HuH-7.5 (cell line): ENCODE measurements around the gene BFSP2.

Experiments
- DNase-seq: peaks from one replicate; pipeline ENCODE4 v3.0.0; 2011; ENCODE audit warnings: low spot score

BFSP2 gene

DNA sequence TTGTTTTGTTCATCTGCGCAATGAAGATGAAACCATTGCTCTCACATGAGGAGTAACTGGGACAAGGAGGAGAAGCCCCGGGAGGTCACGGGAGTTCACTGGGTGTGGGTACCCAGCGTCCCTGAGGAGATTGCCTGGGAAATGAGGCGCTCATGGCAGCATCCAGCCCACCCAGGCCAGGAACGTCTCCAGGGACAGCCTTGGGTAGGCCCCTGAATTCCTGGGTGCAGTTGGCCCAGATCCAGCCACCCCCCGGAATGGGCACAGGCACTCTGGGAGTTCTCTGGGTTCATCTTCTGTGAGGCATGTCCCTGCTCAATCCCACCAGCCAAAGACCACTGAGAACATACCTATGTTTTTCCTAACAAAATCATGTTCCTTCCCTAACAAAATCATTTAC, 18.5 kb downstream of the BFSP2 start:
- DNase-seq: no peak

GRCh38 chr3:133419151-133419909, 19.5 kb downstream of the BFSP2 start:
- no peak for DNase-seq

DNA sequence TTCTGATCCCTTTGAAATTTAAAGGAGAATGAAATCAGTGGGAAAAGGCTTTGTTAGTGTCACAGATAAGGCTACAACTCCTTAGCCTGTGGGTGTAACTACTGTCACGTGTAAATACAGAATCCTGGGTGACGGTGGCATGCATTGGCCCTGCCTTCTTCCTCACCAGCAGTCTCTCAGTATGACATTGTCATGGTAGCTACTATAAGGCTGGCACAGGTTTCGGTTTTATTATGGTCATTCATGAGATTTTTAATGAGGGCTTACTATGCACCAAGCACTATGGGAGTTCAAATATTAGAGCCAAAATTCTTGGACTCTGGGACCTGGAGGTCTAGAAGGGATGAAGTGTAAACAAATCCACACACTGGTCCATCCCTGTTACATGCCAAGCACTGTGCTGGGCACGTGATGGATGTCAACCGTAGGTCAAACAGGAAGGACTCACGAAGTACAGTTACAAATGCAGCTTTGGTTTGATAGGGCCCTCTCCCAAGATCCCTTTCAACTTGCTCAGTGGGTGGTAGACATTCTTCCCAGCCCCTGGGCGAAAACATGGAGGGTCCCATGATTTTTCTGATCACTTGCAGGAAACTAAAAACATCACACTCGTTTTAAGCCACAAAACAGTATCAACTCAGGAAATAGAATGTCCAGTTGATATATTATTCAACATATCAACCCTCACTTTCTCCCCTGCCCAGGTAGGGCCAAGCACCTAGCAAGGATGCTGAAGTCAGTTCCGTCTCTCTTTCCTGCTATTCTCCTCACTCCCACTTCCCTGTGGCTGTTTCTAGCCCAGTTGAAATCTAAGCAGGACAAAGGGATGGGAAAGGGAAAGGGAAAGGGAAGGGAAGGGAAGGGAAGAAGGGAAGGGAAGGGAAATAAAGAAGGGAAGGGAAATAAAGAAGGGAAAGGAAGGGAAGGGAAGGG, 25.3 kb downstream of the BFSP2 start:
- no peak for DNase-seq

GRCh38 chr3:133425898-133426297, 26.0 kb downstream of the BFSP2 start:
- DNase-seq: no peak

DNA sequence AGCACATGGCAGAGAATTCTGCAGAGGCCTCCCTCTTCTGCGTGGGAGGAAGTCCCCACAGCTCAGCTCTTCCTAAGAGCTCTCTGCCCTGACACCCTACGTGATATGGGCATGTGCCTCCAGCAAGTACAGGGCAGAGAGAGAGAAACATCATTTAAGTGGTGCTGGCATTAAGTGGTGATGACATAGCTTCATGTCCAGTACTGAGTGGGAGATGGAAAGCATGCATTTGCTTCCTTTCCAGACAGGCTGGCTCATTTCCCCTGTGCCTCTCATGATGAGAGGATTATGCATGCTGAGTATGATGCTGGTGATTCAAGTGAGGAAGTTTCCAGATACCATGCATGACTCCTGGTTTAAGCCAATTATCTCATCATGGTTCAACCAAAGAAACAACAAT, 26.9 kb downstream of the BFSP2 start:
- no peak for DNase-seq

- no peak for DNase-seq
Observed at GRCh38 chr3:133428552-133428951, 28.7 kb downstream of the BFSP2 start.

DNA sequence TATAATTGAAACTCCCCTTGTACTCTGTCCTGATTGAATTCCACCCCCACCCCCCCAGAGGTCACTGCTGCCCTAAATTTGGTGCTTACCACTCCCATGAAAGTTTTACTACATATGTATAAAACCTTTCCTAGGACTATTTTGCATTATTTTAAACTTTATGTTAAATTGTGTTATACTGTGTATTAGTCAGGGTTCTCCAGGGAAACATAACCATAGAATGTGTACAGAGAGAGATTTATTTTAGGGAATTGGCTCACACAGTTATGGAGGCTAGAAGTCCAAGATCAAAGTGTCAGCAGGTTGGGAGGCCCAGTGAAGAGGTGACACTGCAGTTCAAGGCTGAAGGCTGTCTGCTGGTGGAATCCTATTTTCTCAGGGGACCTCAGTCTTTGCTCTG, 29.2 kb downstream of the BFSP2 start:
- DNase-seq: no peak

- no peak for DNase-seq
Observed at GRCh38 chr3:133439563-133439962, 39.7 kb downstream of the BFSP2 start.

DNA sequence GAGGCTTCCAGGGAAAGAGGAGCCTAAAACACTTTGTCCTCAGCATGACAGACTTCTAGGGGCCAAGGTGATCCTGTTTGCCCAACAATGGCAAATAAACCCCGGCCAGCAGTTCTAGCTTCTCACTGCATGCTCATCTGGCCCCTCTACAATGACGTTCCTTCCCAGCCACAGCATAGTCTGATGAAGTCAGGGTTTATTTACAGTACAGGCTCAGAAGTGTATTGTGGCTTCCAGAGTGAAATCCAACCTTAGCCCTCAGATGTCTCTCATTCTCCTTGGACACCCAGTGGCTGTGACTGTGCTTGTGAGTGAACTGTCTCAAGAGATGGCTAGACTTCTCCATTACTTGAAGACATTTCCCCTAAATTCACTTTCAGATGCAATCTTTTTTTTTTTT, 40.8 kb downstream of the BFSP2 start:
- DNase-seq: no peak

GRCh38 chr3:133441867-133442270, 42.0 kb downstream of the BFSP2 start:
- no peak for DNase-seq

DNA sequence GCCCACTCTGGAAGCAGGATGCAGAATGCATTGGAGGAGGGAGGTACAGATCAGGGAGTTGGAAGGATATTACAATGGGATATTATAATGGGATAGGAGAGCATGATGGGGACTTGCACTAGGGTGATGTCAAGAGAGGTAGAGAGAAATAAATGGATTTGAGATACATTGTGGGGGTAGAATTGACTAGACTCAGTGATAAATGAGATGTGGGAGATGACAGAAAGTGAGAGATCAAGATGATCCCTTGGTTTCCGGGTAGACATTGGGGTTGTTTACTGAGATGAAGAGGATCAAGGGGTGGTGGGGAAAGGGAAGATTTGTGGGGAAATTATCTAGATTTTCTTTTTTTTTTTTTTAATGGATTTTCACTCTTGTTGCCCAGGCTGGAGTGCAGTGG, 42.7 kb downstream of the BFSP2 start:
- no peak for DNase-seq

DNA sequence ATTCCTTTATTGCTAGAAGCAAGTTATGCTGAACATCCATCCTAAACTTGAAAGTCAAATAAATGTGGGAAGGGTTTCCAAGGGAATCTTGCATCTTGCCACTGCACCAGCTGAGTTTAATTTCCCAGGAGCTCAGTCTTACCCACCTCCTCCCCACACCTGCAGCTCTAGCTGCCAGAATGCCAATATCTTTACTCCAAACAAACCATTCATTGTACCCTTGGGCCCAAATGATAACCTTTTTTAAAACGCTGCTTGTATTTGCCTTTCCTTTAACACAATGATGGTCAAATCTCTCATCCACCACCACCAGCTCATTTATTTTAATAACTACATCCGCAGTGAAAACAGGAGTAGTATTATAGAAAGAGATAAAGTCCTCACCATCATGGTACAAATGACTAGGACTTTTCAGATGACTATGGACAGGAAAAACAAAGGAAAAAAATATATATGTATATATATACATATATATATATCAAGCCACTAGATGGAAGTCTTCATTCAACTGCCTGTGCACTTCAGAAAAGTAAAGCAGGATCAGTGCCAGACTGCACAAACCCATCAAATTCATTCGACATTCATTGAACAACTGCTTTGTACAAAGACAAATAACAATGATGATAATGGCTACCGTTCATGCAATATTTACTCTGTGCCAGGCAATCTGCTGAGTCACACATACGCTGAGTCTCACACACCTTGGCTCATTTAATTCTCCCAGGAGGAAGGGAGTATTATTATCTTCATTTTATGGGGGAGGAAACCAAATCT, 44.0 kb downstream of the BFSP2 start:
- DNase-seq: no peak

GRCh38 chr3:133444423-133444774, 44.5 kb downstream of the BFSP2 start:
- no peak for DNase-seq

DNA sequence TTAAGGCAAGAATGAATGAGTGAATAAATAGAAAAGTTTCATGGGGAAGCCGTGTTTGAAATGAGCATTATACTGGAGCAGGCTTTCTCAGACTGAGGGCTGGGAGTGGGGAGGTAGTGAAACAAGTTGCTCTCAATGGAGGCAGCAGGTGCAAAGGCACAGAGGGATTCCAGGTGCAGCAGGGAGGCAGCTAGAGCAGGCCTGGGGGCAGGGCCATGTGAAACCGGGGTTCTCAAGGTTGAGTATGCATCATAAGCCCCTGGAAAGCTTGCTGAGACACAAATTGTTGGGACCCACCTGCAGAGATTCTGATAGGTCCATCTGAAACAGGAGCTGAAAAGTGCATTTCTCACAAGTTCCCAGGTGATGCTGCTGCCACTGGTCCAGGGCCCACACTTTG, 45.3 kb downstream of the BFSP2 start:
- no peak for DNase-seq

- DNase-seq: no peak
Observed at GRCh38 chr3:133447750-133448477, 48.1 kb downstream of the BFSP2 start.

DNA sequence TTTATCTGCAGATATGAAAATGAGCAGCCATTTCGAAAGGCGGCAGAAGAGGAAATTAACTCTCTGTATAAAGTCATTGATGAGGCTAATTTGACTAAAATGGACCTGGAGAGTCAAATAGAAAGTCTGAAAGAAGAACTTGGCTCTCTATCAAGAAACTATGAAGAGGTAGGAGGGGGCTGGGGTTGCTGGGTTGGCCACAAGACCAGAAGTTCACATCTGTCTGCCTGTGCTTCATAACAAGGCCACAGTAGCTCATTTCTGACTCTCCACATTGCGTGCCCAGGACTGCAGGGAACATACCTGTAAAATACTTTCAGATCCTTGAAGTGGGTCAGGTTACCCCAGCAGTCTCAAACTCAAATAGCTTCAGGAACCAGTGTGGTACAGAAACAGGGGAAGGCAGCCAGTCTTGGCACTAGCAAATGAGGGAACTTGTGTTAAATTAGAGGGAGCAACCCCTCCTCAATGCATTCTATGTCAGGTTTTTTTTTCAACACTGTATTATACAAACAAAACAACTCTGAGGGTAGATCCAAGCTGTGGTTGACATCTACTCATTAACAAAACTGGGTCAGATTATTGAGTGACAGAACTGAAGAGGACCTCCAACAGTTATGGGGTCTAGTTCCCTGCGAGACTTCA, 48.7 kb downstream of the BFSP2 start:
- DNase-seq: no peak

GRCh38 chr3:133451309-133451708, 51.5 kb downstream of the BFSP2 start:
- DNase-seq: no peak

DNA sequence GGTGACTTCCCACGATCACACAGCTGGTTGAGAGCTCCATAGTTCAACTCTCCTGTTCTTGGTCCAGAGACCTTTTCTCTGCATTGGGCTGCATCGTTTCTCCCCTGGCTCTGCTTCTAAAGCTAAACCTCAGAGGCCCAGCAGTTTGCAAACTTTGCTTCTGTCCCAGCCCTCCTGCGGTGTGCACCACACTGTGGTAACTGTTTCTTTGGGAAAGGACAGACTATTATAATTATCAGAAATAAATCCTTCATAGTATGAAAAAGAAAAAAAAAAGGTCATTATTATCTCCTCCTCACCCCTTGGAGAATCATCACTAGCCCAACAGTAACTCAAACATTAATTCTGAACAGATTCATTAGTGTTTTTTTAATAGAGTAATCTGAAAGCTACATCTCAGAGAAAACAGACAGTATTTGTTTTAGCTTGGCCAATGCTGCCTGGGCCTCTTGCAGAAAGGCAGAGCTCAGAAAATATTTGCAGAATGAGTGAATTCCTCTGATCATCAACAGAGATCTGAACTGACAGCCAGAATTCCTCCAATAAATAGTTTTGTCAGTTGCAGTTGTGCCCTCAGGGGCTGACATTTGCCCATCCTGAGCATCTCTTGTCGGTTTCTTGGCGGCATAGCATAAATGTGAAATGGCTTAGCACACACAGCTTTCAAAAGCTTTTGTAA, 52.9 kb downstream of the BFSP2 start:
- DNase-seq: no peak

- DNase-seq: no peak
Observed at GRCh38 chr3:133453383-133453782, 53.5 kb downstream of the BFSP2 start.

DNA sequence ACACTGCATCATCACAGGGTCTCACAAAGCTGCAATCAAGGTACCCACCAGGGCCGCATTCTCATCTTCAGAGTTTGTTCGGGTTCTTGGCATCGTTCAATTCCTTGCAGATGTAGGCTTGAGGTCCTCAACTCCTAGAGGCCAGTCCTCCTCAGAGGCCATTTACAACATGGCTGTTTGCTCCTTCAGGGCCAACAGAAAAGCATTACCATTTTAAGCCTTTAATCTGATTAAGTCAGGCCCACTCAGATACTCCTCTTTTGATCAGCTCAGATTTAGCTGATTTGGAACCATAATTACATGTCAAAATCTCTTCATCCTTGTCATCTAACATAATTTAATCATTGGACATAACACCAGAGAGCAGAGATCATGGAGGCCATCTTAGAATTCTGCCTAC, 55.4 kb downstream of the BFSP2 start:
- DNase-seq: no peak

- no peak for DNase-seq
Observed at GRCh38 chr3:133455960-133456359, 56.1 kb downstream of the BFSP2 start.
